Activated T-cell treated with anti-CD3 and anti-CD28 coated beads, Interleukin-2, amount 50 U/mL, for 24 hours (primary cell): ENCODE data around the gene MYOZ2.
"Not testable (repeated sequence)": the region's sequence is repeated elsewhere in the genome, so short reads cannot be mapped to it uniquely, and the experiment has no call there.

Experiments used
- DNase-seq: peaks from one replicate; pipeline ENCODE4 v3.0.0-alpha.2; 2020
- H3K27ac Mint-ChIP-seq: 2 replicates; pipeline ENCODE4 v1.8.0; 2020; ENCODE audit warnings: mild to moderate bottlenecking, mixed read lengths
- H3K27me3 Mint-ChIP-seq: 2 replicates; pipeline ENCODE4 v1.8.0; 2020; ENCODE audit warnings: mixed read lengths
- H3K36me3 Mint-ChIP-seq: 2 replicates; pipeline ENCODE4 v1.8.0; 2020; ENCODE audit warnings: low read depth, mixed read lengths
- H3K4me1 Mint-ChIP-seq: 2 replicates; pipeline ENCODE4 v1.8.0; 2020; ENCODE audit warnings: low read depth, mixed read lengths
- H3K4me3 Mint-ChIP-seq: 2 replicates; pipeline ENCODE4 v1.8.0; 2020; ENCODE audit warnings: mild to moderate bottlenecking, moderate library complexity, mixed read lengths
- H3K9me3 Mint-ChIP-seq: 2 replicates; pipeline ENCODE4 v1.8.0; 2020; ENCODE audit warnings: mixed read lengths

MYOZ2 gene

DNA sequence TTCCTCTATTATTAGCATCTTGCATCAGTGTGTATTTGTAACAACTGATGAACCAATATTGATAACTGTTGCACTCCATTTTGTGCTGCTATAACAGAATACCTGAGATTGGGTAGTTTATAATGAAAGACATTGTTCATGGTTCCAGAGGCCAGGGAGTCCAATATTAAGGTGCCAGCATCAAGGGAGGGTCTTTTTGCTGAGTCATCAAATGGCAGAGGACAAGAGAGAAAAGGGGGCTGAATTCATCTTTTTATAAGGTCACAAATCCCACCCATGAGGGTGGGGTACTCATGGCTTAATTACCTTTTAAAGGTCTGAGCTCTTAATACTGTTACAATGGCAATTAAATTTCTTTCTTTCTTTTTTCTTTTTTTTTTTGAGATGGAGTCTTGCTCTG lies 7.2 kb downstream of the MYOZ2 start:
- Mint-ChIP-seq H3K36me3 (no peaks in the 10 kb centered on the region), H3K27me3 (no peaks in the 10 kb centered on the region), H3K4me3 (no peak overlapping the region), H3K4me1 (peaks cover 26% of the 10 kb centered on the region), H3K27ac (no peak overlapping the region), H3K9me3 (no peaks in the 10 kb centered on the region)
- no peak for DNase-seq

DNA sequence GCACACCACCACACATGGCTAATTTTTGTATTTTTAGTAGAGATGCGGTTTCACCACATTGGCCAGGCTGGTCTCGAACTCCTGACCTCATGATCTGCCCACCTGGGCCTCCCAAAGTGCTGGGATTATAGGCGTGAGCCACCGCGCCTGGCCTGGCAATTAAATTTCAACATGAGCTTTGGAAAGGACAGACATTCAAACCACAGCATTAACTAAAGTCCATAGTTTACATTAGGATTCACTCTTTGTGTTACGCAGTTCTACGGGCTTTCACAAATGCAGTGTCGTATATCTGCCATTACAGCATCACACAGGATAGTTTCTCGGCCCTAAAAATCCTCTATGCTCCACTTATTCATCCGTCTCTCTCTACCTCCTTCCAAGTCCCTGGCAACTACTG lies 7.7 kb downstream of the MYOZ2 start:
- not testable (repeated sequence) for H3K9me3 Mint-ChIP-seq, H3K36me3 Mint-ChIP-seq, H3K4me3 Mint-ChIP-seq, H3K27ac Mint-ChIP-seq, DNase-seq, H3K27me3 Mint-ChIP-seq
- peaks cover 22% of the 10 kb centered on the region for H3K4me1 Mint-ChIP-seq

DNA sequence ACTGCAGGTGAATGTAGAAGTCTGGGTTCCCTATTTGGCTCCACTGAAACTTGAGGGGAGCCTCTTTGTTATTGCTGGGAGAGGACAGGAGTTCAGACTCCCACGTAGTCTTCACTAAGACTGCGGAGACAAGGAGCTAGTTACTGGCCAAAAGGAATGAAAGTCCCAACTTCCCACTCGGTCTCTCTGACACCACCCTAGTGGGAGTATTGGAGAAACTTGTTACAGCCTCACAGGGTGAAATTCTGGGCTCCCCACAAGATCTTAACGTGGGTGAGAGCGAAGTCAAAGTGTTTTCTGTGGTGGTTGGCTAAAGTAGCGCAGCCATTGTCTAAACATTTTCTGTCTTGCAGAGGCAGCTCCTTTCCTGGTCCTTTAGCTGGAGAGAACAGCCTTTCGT lies 13.5 kb downstream of the MYOZ2 start:
- Mint-ChIP-seq H3K4me3 (no peak overlapping the region), H3K27ac (no peak overlapping the region), H3K36me3 (no peaks in the 10 kb centered on the region), H3K9me3 (no peaks in the 10 kb centered on the region), H3K27me3 (no peaks in the 10 kb centered on the region), H3K4me1 (peaks cover 2% of the 10 kb centered on the region)
- DNase-seq: no peak

DNA sequence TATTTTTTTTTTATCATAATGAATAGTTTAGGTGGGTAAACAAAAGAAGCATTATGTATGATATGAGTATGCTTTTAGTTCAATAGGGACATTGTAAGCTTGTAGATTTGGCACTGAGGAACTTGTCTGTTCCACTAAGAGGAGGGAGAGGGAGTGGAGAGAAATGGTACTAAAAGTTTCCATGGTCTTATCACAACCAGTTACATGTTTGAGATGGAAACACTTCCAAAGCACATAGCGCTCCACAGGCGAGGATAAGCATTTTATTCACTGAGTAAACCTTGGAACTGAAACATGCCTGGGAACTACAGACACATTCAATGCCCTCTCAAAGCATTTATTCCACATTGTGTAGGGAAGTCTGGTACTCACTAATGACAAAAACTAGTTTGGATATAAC lies 15.5 kb downstream of the MYOZ2 start:
- Mint-ChIP-seq H3K4me1 (no peaks in the 10 kb centered on the region), H3K27ac (no peak overlapping the region), H3K9me3 (no peaks in the 10 kb centered on the region), H3K27me3 (peaks cover 8% of the 10 kb centered on the region), H3K36me3 (no peaks in the 10 kb centered on the region), H3K4me3 (no peak overlapping the region)
- no peak for DNase-seq

DNA sequence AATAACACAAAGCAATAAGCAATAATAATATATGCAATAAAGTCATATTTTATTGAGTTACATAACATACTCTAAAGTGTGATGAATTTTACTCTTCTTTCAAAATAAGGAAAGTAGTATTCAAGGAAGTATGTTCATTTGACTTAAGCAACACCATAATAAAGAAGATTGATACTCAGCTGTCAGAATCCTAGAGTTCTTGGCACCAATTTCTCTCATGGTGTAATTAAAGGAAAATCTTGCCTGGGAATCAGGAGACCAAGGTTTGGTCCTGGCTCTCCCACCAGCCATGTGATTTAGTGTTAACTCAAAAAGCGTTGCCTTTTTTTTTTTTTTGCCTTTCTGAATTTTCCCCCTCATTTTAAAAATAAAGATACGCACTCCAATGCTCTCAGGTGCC lies 17.1 kb downstream of the MYOZ2 start:
- Mint-ChIP-seq H3K9me3 (no peaks in the 10 kb centered on the region), H3K4me1 (no peaks in the 10 kb centered on the region), H3K27me3 (peaks cover 8% of the 10 kb centered on the region), H3K36me3 (no peaks in the 10 kb centered on the region), H3K4me3 (no peak overlapping the region), H3K27ac (no peak overlapping the region)
- no peak for DNase-seq

DNA sequence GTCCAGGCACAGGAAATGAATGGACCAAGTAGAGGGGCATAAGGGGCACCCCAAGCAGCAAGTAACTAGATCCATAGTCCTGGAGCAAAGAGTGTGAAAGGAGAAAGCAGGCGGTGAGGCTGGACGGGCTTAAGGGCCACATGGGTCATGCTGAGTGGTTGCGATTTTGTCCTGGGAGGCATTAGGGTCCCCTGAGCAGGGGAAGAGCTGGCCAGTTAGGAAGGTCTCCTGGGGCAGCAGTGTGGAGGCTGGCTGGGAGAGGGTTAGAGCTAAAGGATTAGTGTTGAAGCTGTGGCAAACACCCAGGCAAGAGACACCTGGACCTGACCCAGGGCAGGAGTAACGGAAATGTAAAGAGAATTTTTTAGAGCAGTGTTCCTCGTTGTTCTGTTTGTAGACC lies 26.5 kb downstream of the MYOZ2 start:
- no peak overlapping the region for H3K27ac Mint-ChIP-seq
- no peaks in the 10 kb centered on the region for H3K36me3 Mint-ChIP-seq
- no peak overlapping the region for H3K4me3 Mint-ChIP-seq
- no peaks in the 10 kb centered on the region for H3K9me3 Mint-ChIP-seq
- no peaks in the 10 kb centered on the region for H3K4me1 Mint-ChIP-seq
- DNase-seq: no peak
- H3K27me3 Mint-ChIP-seq: peaks cover 4% of the 10 kb centered on the region

DNA sequence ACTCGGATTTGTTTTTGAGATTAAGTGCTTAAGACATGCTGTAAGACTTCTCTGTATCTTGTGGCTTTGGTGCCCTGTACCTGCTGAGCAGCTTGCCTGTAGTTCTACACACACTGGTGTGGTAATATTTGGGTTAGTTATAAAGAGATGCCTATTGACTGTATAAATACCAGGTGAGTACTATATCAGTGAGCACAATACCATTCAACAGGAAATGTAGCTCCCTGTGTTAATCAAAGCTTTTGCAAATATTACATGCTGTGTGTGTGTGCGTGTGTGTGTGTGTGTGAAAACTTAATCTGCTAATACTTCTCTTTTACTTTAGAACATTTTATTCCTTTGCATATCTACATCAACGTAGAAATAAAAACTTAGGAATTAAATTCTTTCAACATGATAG lies 30.1 kb downstream of the MYOZ2 start:
- no peaks in the 10 kb centered on the region for H3K36me3 Mint-ChIP-seq
- peaks cover 4% of the 10 kb centered on the region for H3K27me3 Mint-ChIP-seq
- no peaks in the 10 kb centered on the region for H3K9me3 Mint-ChIP-seq
- no peaks in the 10 kb centered on the region for H3K4me1 Mint-ChIP-seq
- H3K27ac Mint-ChIP-seq: no peak overlapping the region
- no peak for DNase-seq
- no peak overlapping the region for H3K4me3 Mint-ChIP-seq

DNA sequence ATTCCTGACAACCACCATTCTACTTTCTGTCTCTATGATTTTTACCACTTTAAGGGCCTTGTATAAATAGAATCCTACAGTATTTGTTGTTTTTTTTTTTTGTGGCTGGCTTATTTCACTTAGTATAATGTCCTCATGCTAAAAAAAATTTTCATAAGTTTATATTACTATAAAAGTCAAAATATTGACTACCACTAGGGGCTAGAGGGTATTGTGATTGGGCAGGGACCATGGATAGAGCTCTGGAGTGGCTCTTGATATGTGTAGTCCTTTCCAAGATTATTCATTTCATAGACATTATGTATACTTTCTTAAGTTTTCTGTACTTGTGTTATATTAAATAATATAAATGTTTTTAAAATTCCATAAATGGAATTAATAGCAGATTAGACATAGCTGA lies 34.6 kb downstream of the MYOZ2 start:
- no peak overlapping the region for H3K4me3 Mint-ChIP-seq
- DNase-seq: no peak
- H3K27ac Mint-ChIP-seq: no peak overlapping the region
- H3K4me1 Mint-ChIP-seq: peaks cover 8% of the 10 kb centered on the region
- H3K27me3 Mint-ChIP-seq: no peaks in the 10 kb centered on the region
- no peaks in the 10 kb centered on the region for H3K9me3 Mint-ChIP-seq
- H3K36me3 Mint-ChIP-seq: no peaks in the 10 kb centered on the region

DNA sequence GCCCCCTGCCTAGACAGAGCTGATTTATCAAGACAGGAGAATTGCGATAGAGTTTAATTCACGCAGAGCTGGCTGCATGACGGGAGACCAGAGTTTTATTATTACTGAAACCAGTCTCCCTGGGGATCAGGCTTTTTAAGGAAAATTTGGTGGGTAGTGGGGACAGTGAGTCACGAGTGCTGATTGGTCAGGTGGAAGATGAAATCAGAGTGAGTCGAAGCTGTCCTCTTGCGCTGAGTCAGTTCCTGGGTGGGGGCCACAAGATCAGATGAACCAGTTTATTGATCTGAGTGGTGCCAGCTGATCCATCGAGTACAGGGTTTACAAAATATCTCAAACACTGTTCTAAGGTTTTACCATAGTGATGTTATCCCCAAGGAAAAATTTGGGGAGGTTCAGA lies 36.6 kb downstream of the MYOZ2 start:
- no peaks in the 10 kb centered on the region for H3K36me3 Mint-ChIP-seq
- H3K4me3 Mint-ChIP-seq: no peak overlapping the region
- no peaks in the 10 kb centered on the region for H3K27me3 Mint-ChIP-seq
- peaks cover 8% of the 10 kb centered on the region for H3K4me1 Mint-ChIP-seq
- H3K27ac Mint-ChIP-seq: no peak overlapping the region
- DNase-seq: no peak
- H3K9me3 Mint-ChIP-seq: no peaks in the 10 kb centered on the region

DNA sequence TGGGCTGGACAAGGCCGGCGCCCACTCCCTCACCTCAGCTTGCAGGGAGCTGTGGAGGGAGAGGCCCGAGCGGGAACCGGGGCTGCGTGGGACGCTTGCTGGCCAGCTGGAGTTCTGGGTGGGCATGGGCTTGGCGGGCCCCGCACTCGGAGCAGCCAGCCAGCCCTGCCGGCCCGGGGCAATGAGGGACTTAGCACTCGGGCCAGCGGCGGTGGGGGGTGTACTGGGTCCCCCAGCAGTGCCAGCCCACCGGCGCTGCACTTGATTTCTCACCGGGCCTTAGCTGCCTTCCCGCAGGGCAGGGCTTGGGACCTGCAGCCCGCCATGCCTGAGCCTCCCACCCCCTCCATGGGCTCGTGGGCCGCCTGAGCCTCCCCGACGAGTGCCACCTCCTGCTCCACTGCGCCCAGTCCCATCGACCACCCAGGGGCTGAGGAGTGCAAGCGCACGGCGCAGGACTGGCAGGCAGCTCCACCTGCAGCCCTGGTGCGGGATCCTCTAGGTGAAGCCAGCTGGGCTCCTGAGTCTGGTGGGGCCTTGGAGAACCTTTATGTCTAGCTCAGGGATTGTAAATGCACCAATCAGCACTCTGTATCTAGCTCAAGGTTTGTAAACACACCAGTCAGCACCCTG lies 38.2 kb downstream of the MYOZ2 start:
- not testable (repeated sequence) for H3K4me3 Mint-ChIP-seq, H3K27ac Mint-ChIP-seq, DNase-seq, H3K4me1 Mint-ChIP-seq, H3K9me3 Mint-ChIP-seq, H3K36me3 Mint-ChIP-seq, H3K27me3 Mint-ChIP-seq

DNA sequence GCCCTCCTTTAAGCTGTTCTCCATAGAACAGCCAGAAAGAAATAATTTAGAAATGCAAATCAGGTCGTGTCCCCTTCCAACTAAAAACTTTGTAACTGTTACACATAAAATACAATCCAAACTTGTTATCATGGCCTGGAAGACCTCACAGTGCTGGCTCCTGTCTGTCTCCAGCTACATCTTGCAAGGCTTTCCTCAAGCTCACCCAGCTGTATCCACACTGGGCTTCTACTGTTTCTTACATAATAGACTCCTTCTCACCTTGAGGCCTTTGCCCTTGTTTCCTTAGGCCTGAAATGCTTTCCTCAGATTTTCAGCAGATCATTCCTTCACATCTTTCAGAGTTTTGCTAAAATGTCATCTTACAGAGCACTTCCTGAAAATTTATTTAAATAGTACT lies 43.4 kb downstream of the MYOZ2 start:
- Mint-ChIP-seq H3K27me3 (peaks cover 12% of the 10 kb centered on the region), H3K4me1 (no peaks in the 10 kb centered on the region), H3K27ac (no peak overlapping the region), H3K4me3 (no peak overlapping the region), H3K9me3 (no peaks in the 10 kb centered on the region), H3K36me3 (no peaks in the 10 kb centered on the region)
- no peak for DNase-seq

DNA sequence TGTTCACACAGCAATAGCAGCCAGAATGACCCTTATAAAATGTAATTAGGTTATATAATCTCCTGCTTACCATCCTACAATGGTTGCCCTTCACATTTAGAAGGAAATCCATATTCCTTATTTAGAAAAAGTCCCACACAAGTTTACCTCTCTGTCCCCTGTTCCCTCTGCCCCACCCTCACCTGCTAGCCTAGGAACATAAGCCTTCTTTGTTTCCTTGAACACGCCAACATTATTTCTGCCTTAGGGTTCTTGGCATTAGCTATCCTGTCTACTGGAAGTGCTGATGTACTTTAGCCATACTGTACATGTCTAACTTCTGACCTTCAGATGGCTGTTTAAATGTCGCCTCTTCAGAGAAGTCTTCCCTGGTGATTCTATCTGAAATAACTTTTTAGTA lies 48.5 kb downstream of the MYOZ2 start:
- H3K4me3 Mint-ChIP-seq: no peak overlapping the region
- no peak for DNase-seq
- no peak overlapping the region for H3K27ac Mint-ChIP-seq
- H3K4me1 Mint-ChIP-seq: peaks cover 3% of the 10 kb centered on the region
- H3K27me3 Mint-ChIP-seq: peaks cover 10% of the 10 kb centered on the region
- H3K9me3 Mint-ChIP-seq: no peaks in the 10 kb centered on the region
- no peaks in the 10 kb centered on the region for H3K36me3 Mint-ChIP-seq

DNA sequence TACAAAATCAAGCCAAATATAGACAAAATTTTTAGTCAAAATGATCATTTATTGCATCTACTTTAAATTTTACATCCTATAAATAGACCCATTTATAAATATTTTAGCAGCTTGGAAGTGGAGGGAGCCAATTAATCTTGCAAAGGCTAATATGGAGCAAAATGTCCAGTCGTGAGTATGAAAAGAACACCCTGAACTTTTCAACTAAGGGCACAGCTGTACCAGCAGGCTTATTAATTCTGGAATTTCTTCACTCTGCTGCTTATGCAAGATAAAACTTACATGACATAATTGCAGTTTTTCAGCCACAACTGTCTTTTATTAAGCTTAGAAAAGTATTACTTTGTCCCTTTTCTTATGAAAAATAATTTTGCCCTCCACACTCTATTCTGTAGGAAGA lies 54.0 kb downstream of the MYOZ2 start:
- Mint-ChIP-seq H3K4me1 (peaks cover 1% of the 10 kb centered on the region), H3K27ac (no peak overlapping the region), H3K9me3 (no peaks in the 10 kb centered on the region), H3K36me3 (no peaks in the 10 kb centered on the region), H3K4me3 (no peak overlapping the region), H3K27me3 (no peaks in the 10 kb centered on the region)
- no peak for DNase-seq

DNA sequence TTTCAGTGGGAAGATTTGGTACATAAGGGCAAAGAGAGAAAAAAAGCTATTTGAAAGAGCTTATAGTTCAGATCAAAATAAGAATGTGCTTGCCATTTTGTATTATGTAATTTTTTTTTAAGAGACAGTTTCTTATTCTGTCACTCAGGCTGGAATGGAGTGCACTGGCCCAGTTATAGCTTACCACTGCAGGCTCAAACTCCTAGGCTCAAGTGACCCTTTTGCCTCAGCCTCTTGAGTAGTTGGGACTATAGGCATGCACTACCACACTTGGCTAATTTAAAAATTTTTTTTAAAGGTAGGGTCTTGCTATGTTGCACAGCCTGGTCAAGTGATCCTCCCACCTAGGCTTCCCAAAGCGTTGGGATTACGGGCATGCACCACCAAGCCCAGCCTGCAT lies 54.7 kb downstream of the MYOZ2 start:
- H3K4me1 Mint-ChIP-seq: no peaks in the 10 kb centered on the region
- H3K9me3 Mint-ChIP-seq: no peaks in the 10 kb centered on the region
- no peak overlapping the region for H3K27ac Mint-ChIP-seq
- no peak for DNase-seq
- peaks cover 3% of the 10 kb centered on the region for H3K36me3 Mint-ChIP-seq
- H3K4me3 Mint-ChIP-seq: no peak overlapping the region
- H3K27me3 Mint-ChIP-seq: no peaks in the 10 kb centered on the region

DNA sequence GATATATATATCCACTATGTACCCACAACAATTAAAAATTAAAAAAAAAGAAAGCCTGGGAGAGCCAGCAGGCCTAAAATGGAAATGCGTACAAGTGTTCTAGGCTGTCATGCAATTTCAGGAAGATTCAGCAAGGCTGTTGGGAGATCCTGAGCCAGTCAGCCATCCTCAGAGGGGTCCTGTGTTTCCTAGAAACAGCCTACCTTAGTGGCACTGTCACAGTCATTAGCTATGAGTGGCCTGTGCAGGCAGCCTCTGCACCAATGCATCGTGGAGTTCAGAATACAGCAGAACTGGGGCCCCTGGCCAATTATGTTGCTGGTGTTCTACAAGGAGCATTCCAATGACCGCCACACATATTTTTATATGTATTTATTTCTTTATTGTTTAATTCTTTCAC lies 55.9 kb downstream of the MYOZ2 start:
- Mint-ChIP-seq H3K4me1 (no peaks in the 10 kb centered on the region), H3K27me3 (no peaks in the 10 kb centered on the region), H3K9me3 (no peaks in the 10 kb centered on the region), H3K27ac (no peak overlapping the region), H3K36me3 (peaks cover 3% of the 10 kb centered on the region), H3K4me3 (no peak overlapping the region)
- DNase-seq: no peak

DNA sequence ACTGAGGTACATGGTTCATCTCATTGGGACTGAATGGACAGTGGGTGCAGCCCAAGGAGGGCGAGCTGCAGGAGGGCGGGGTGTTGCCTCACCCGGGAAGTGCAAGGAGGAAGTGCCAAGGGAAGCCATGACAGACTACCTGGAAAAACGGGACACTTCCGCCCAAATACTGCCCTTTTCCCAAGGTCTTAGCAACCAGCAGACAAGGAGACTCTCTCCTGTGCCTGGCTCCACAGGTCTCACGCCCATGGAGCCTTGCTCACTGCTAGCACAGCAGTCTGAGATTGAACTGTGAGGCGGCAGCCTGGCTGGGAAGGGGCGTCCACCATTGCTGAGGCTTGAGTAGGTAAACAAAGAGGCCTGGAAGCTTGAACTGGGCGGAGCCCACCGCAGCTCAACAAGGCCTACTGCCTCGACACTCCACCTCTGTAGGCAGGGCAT lies 62.2 kb downstream of the MYOZ2 start:
- DNase-seq: no peak
- Mint-ChIP-seq H3K9me3 (no peaks in the 10 kb centered on the region), H3K4me3 (no peak overlapping the region), H3K4me1 (peaks cover 3% of the 10 kb centered on the region), H3K27ac (no peak overlapping the region), H3K36me3 (peaks cover 5% of the 10 kb centered on the region), H3K27me3 (no peaks in the 10 kb centered on the region)
